ENCODE data around the gene PLG.
"Not testable (repeated sequence)": the region's sequence is repeated elsewhere in the genome, so short reads cannot be mapped to it uniquely, and the experiment has no call there.

The PLG gene

GRCh38 chr6:160708993-160709392 lies 6.9 kb downstream of the PLG start:
- not testable (repeated sequence) for DNase-seq

- DNase-seq: no peak
Measured at GRCh38 chr6:160714731-160715316, 12.8 kb downstream of the PLG start.

- DNase-seq: no peak
Measured at GRCh38 chr6:160730911-160731310, 28.9 kb downstream of the PLG start.

- peak; percentile 22 for DNase-seq
Measured at GRCh38 chr6:160733050-160733646, 31.1 kb downstream of the PLG start.

- DNase-seq: no peak
Measured at GRCh38 chr6:160734627-160735026, 32.6 kb downstream of the PLG start.

DNA sequence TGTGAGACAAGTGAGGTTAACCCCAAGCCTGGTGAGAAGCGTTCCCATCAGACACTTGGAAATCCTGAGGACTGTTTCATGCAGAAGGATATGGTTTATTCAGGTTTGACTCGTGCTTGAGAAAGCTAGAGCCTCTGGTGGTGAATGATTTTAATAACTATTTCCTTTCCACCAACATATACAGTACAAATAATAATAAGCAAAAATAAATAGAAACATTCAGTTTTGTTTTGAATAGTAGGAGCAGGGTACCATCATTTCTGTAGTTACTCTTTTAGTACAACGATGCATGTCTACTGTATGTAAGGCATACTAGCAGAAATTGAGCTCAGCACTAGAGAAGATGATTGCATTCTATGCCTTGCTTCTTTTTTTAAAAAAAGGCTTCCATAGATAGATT lies 33.5 kb downstream of the PLG start:
- no peak for DNase-seq

- DNase-seq: no peak
Measured at GRCh38 chr6:160737934-160738333, 35.9 kb downstream of the PLG start.

GRCh38 chr6:160739955-160740354 lies 37.9 kb downstream of the PLG start:
- no peak for DNase-seq

DNA sequence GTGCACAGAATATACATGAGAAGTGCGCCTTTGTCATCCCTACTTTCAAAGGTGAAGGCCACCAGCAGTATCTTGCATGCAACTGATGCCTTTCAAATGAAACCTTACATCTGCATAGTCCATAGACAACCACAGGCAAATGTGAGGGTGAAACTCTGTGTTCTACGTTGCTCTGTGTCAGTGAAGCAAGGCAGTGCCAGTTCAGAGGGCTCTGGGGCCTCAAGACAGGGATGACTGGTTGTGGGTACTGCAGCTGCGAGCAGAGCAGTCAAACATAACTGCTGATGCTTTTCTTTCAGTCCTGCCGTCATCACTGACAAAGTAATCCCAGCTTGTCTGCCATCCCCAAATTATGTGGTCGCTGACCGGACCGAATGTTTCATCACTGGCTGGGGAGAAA lies 39.0 kb downstream of the PLG start:
- not testable (repeated sequence) for DNase-seq

GRCh38 chr6:160742090-160742489 lies 40.0 kb downstream of the PLG start:
- no peak for DNase-seq

DNA sequence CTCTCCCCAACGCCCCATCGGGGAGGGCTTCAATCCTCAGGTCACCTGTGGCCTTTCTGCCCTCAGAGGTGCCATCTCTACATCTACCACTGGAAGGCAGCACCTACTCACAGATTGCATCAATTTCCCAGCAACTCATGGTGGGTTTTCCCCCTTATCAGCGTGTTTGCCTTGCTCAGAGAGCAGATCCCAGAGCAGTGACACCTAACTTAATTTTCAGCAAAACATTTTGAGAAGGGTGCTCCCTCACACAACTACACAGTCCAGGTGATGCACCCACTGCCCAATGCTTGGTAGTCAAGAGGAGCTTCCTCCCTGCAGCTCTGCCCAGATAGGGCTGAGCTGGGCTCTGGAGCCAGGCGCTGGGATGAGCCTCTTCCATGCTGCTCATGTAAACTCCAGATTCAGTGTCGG lies 48.2 kb downstream of the PLG start:
- DNase-seq: no peak

- not testable (repeated sequence) for DNase-seq
Measured at GRCh38 chr6:160753211-160753610, 51.2 kb downstream of the PLG start.

DNA sequence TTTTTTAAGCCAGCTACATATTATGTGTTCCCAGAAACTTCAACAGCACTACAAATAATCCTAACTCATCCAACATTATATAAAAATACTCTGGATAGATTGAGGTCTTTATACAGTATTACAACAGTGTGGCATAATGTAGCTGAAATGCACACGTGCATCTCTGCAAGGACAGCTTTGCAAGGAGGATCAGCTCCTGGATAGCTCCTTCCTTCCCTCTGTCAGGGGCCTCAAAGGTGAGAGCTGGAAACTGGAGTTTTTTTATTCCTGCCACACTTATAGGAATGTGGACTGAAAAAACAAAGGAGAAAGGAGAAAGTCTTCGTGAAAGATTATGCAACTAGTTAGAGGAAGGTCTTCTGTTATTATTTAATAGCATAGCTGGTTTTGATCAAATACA lies 53.1 kb downstream of the PLG start:
- DNase-seq: no peak

- DNase-seq: no peak
Measured at GRCh38 chr6:160756021-160756420, 54.0 kb downstream of the PLG start.

GRCh38 chr6:160756871-160757270 lies 54.8 kb downstream of the PLG start:
- no peak for DNase-seq

- no peak for DNase-seq
Measured at GRCh38 chr6:160764847-160765246, 62.8 kb downstream of the PLG start.

DNA sequence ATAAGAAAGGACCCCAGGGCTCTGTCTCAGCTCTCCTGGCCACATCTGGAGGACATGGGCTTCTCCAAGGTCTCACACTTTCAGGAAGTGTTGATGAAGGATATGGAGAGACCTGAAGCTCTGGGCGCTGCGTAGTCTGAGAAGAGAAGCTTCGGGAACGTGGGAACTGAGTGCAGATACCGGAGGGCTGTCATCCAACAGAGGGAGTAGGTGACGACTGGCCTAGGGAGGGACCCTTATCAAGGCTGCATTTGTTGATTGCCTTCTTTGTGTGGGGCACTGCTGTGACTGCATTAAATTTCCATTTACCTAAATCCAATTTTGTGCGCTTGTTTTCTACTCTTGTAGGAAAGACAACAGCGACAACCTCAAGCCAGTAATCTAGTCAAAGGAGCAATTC lies 63.4 kb downstream of the PLG start:
- no peak for DNase-seq

DNA sequence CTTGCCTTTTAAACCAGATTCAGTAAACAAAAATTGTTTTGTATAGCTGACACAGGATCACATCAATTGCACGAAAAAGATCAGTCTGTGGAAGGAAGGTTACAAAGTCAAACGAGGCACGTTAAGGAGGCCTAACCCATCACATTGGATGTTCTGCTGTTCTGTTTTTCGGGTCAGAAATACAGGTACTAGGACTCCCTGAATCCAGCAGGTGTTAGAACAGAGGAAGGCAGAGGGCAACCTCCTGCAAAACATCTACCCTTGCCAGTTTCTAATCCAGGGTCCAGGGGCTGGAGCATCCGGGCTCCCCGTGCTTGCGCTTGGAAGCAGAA lies 64.6 kb downstream of the PLG start:
- DNase-seq: no peak

DNA sequence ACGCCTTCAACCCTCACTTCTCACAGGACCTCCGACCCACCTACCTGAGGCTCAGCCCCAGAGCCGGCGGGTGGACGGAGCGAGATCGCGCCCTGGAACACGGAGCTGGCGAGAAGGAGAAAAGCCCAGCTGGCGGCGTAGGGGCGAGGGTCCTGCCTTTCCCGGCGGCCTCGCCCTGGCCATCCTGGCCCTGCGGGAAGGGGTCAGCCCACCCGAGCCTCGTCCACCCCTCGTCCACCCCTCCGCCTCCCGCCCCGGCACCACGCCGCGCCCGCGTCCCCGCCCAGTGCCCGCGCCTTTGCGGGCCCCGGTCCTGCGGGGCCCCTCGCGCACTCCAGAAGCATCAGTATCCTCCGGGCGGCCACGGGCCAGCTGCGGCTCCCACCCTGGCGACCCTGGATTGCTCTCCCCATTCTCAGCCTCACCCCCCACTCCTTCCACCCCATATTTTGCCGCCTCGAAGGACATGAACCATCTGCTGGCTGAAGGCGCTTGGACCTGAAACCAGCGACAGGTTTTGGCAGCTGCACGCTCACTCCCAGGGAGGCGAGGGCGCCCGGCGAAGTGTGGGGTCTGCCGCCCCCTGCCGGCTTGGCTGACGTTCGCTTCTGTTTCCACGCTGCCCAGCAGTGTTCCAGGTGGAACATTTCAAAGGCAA lies 65.1 kb downstream of the PLG start:
- DNase-seq: no peak

DNA sequence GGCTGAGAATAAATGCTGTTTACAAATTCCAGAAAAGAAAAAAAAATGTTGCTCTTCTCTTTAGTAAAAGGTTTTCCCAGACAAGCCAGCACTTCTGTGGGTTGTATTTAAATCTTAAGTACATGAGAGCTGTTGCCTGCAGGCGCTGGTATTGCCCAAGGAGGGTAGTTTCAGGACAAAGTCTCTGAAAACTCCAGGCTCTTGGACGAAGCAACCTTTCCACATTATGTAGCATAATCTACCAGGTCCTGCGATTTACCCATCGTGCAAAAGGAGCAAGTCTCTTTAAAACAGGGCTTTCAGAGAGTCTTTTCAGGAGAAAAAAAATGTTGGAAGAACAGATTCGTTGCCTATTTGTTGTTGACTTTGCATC lies 65.6 kb downstream of the PLG start:
- no peak for DNase-seq

DNA sequence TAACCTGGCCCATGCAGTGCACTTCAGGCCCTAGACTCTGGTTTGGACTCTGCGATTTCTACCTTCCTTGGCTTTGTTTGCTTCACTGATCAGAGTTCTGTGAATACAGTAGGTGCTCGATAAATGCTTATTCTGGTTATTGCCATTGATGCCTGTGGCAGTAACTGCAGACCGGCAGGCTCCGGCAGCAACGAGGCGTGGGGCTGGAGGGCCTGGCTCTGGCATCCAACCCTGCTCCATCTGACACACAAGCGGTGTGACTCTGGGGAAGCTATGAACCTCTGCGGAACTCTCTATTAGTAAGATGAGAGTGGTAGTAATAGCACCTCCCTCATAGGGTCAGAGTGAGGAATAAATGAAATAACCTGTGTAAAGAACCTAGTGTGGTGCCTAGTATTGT lies 66.1 kb downstream of the PLG start:
- no peak for DNase-seq

DNA sequence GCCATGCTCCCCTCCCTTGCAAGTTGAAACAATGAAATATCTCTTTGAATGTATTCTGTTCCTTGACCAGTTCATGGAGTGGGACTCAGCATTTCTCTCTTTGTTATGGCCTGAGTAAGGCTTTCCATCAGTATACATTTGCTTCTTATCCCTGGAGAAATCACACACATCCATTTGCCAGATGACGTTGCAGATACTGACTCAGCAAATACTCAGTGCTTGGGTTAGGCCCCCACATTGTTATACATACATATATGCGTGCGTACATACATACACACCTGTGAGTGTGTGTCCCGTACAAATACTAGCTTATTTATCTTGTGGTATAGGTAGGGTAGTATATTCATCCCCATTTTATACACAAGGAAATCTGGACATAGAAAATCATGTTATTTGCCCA lies 72.4 kb downstream of the PLG start:
- no peak for DNase-seq

- DNase-seq: no peak
Measured at GRCh38 chr6:160775792-160776580, 73.9 kb downstream of the PLG start.

- DNase-seq: not testable (repeated sequence)
Measured at GRCh38 chr6:160779095-160779494, 77.1 kb downstream of the PLG start.
